Measurements from ENCODE around the gene OPN1MW. TPM values are rescaled to one million over a fixed set of nuclear protein-coding genes. Genes with fewer than 3 reads are reported as not detected.
"Not testable (repeated sequence)": the region's sequence is repeated elsewhere in the genome, so short reads cannot be mapped to it uniquely, and the experiment has no call there.

OPN1MW gene
- total RNA-seq, 1 donor from 2014 or later = not detected

DNA sequence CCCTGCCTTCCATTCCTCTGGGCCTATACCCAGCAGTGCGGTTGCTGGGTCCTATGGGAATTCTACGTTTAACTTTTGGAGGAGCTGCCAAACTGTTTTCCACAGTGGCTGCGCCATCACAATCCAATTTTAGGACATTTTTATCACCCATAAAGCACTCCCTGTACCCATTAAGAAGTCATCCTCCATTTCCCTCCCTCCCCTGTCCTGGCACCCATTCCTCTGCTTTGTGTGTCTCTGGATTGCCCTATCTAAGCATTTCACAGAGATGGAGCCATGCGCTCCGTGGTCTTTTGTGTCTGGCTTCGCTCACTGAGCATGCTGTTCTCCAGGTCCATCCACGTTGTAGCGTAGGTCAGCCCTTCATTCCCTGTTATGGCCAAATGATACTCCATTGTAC is 40.0 kb upstream of the OPN1MW start:
- TF ChIP-seq, protein P1, sequence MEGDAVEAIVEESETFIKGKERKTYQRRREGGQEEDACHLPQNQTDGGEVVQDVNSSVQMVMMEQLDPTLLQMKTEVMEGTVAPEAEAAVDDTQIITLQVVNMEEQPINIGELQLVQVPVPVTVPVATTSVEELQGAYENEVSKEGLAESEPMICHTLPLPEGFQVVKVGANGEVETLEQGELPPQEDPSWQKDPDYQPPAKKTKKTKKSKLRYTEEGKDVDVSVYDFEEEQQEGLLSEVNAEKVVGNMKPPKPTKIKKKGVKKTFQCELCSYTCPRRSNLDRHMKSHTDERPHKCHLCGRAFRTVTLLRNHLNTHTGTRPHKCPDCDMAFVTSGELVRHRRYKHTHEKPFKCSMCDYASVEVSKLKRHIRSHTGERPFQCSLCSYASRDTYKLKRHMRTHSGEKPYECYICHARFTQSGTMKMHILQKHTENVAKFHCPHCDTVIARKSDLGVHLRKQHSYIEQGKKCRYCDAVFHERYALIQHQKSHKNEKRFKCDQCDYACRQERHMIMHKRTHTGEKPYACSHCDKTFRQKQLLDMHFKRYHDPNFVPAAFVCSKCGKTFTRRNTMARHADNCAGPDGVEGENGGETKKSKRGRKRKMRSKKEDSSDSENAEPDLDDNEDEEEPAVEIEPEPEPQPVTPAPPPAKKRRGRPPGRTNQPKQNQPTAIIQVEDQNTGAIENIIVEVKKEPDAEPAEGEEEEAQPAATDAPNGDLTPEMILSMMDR (conservative IDR thresholded peaks at IDR 0.05) = no peak
- DNase-seq (ENCODE audit: extremely low spot score, unreplicated experiment) = no peak
- Mint-ChIP-seq H3K9me3 (no peaks in the 10 kb centered on the region), H3K27me3 (peaks cover 2% of the 10 kb centered on the region), H3K4me3 (no peak overlapping the region), H3K4me1 (ENCODE audit: unreplicated experiment) (no peaks in the 10 kb centered on the region), H3K36me3 (no peaks in the 10 kb centered on the region), H3K27ac (no peak overlapping the region)

DNA sequence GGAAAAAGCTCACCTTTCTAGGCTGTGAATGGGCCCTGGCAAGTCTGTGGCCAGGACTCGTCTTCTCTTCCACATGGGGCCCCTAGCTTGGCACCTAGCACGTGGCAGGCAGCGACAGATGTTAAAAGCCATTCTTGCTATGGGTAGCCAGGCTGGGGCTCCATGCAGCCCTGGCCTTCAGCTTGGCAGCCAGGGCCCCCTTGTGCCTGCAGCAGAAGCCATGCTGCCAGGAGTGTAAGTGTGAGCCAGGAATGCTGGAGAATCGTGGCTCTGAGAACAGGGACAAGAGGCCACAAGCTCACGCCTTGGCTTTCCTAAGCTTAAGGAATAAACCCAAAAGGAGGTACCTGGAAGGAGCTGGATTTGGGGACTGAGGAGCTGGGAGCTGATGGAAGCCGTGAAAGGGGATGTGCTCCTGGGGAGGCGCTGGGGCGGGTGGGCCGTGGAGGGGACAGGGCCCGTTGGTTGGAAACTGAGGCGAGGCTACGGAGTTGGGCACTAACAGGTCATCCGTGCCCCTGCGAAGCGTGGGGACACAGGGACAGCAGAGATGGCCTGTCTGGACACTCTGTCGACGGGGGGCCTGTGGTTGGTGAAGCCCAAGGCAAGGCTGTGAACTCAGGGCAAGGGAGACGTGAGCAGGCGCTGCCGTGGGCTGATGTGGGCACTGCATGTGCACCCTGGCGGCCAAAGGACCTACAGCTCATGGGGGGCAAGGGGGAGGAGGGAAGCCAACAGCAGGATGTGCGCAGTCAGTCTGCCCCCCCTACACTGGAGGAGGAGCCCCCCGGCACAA is 39.2 kb upstream of the OPN1MW start:
- no peak for DNase-seq (ENCODE audit: extremely low spot score, unreplicated experiment)
- TF ChIP-seq, protein P1 (conservative IDR thresholded peaks at IDR 0.05) = no peak
- H3K36me3 Mint-ChIP-seq = no peaks in the 10 kb centered on the region
- H3K4me3 Mint-ChIP-seq = no peak overlapping the region
- no peaks in the 10 kb centered on the region for H3K4me1 Mint-ChIP-seq (ENCODE audit: unreplicated experiment)
- peaks cover 2% of the 10 kb centered on the region for H3K27me3 Mint-ChIP-seq
- no peak overlapping the region for H3K27ac Mint-ChIP-seq
- no peaks in the 10 kb centered on the region for H3K9me3 Mint-ChIP-seq

DNA sequence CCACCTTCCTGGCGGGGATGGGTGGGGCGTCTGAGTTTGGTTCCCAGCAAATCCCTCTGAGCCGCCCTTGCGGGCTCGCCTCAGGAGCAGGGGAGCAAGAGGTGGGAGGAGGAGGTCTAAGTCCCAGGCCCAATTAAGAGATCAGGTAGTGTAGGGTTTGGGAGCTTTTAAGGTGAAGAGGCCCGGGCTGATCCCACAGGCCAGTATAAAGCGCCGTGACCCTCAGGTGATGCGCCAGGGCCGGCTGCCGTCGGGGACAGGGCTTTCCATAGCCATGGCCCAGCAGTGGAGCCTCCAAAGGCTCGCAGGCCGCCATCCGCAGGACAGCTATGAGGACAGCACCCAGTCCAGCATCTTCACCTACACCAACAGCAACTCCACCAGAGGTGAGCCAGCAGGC is 38.4 kb upstream of the OPN1MW start, which contains the start of gene OPN1LW:
TSS of gene OPN1LW (plus strand) at position 234 of the 400 bp plus-strand sequence. CDS start at position 275, 41 bp downstream.
- not testable (repeated sequence) for H3K36me3 Mint-ChIP-seq; H3K9me3 Mint-ChIP-seq; H3K27ac Mint-ChIP-seq; DNase-seq (ENCODE audit: extremely low spot score, unreplicated experiment); H3K4me1 Mint-ChIP-seq (ENCODE audit: unreplicated experiment); H3K4me3 Mint-ChIP-seq; H3K27me3 Mint-ChIP-seq

DNA sequence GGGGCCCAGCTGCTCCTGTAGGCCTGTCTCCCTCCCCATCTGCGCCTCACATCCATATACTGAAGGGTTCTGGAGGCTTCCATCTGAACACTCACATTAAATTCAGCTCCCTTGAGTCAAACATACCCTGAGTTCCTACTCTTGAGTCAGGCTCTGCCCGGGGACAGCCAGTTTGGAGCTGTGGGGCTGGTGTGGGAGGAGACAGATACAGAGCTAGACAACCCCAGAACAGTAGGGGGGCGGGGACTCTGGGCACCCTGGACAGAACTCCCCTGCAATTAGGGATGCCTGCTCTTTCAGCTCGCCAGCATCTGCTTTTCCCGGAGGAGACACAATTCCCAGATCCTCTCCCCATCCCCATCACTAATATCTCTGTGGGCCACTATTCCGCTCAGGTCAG is 31.4 kb upstream of the OPN1MW start:
- H3K36me3 Mint-ChIP-seq; H3K4me3 Mint-ChIP-seq; H3K27ac Mint-ChIP-seq; H3K27me3 Mint-ChIP-seq; H3K4me1 Mint-ChIP-seq (ENCODE audit: unreplicated experiment); DNase-seq (ENCODE audit: extremely low spot score, unreplicated experiment); H3K9me3 Mint-ChIP-seq: not testable (repeated sequence)

DNA sequence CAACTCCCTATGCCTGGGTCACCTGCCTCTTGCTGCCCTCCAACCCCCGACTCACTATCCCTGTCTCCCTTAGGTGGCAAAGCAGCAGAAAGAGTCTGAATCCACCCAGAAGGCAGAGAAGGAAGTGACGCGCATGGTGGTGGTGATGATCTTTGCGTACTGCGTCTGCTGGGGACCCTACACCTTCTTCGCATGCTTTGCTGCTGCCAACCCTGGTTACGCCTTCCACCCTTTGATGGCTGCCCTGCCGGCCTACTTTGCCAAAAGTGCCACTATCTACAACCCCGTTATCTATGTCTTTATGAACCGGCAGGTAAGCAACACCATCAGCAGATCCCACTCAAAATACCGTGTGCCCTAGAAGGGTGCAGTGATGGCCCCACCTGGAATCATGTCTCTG is 26.2 kb upstream of the OPN1MW start:
- H3K9me3 Mint-ChIP-seq; H3K36me3 Mint-ChIP-seq; H3K4me3 Mint-ChIP-seq; H3K27me3 Mint-ChIP-seq; H3K4me1 Mint-ChIP-seq (ENCODE audit: unreplicated experiment); H3K27ac Mint-ChIP-seq; DNase-seq (ENCODE audit: extremely low spot score, unreplicated experiment): not testable (repeated sequence)

DNA sequence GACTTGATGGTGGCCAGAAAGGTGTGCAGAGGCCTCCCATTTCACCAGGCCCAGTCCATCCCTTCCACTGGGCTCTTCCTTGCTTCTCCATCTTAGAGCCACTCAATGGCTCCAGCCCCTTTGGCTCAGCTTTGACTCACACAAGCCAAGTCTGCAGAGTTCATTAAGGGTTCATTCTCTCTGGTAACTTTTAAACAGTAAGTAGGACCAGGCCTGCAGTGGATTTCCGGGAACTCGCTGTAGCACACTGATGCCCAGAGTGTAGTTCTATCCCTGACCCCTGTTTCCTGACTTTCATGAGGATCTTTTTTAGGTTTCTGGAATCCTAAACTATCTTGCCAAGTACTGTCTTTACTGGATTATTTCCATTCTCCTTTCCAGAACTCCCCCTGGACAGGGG is 25.2 kb upstream of the OPN1MW start:
- not testable (repeated sequence) for H3K27ac Mint-ChIP-seq; H3K27me3 Mint-ChIP-seq; H3K36me3 Mint-ChIP-seq; H3K4me1 Mint-ChIP-seq (ENCODE audit: unreplicated experiment); DNase-seq (ENCODE audit: extremely low spot score, unreplicated experiment); H3K4me3 Mint-ChIP-seq; H3K9me3 Mint-ChIP-seq

DNA sequence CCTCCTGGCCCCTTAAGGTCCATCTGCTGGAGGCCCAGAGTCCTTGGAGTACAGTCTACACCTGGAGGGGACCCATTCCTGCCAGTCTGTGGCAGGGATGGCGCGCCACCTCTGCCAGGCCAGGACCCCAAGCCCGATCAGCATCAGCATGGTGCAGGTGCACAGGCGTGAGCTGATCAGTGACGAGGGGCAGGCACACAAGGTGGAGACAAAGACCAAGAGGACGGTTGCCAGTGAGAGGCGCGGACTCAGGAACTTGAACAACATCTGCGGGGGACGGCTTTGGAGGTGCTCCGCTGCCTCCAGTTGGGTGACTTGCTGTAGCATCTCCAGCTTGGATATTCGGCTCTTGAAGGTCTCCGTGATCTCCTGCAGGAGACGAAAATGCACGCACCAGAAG is 23.1 kb upstream of the OPN1MW start:
- DNase-seq (ENCODE audit: extremely low spot score, unreplicated experiment); H3K27ac Mint-ChIP-seq; H3K4me3 Mint-ChIP-seq; H3K36me3 Mint-ChIP-seq; H3K27me3 Mint-ChIP-seq; H3K9me3 Mint-ChIP-seq; H3K4me1 Mint-ChIP-seq (ENCODE audit: unreplicated experiment): not testable (repeated sequence)

DNA sequence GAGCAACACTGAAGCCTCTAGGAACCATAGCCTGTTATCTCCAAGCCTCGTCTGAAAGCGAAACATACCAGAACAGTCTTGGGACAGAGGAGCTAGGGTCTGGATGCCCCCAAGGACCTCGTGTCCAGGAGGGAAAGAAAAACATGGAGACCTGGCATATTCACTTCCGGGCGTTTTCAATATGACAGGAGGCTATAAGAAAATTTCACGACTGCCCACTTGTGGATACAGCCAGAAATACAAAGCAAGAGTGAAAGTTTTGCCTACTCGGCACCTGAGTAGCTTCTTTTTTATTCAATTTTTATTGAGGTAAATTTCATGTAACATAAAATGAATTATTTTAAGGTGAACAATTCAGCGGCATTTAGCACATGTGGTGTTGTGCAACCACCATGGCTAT is 17.5 kb upstream of the OPN1MW start:
- not testable (repeated sequence) for H3K4me3 Mint-ChIP-seq; DNase-seq (ENCODE audit: extremely low spot score, unreplicated experiment); H3K27ac Mint-ChIP-seq; H3K27me3 Mint-ChIP-seq; H3K36me3 Mint-ChIP-seq; H3K9me3 Mint-ChIP-seq; H3K4me1 Mint-ChIP-seq (ENCODE audit: unreplicated experiment)

DNA sequence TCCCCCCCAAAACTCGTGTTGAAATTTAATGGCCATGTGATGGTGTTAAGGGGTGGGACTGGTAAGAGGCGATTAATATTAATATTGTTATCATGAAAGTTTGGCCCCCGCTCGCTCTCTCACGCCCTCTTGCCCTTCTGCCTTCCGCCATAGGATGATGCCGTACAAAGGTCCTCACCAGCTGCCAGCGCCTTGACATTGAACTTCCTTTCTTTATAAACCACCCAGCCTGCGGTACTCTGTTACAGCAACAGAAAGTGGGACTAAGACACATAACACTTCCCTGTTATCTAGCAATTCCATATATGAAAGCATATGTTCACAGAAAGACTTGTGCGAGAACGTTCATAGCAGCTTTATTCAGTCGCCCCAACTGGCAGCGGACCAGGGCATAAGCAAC is 14.0 kb upstream of the OPN1MW start:
- H3K27ac Mint-ChIP-seq; H3K36me3 Mint-ChIP-seq; H3K27me3 Mint-ChIP-seq; DNase-seq (ENCODE audit: extremely low spot score, unreplicated experiment); H3K4me3 Mint-ChIP-seq; H3K4me1 Mint-ChIP-seq (ENCODE audit: unreplicated experiment); H3K9me3 Mint-ChIP-seq: not testable (repeated sequence)

DNA sequence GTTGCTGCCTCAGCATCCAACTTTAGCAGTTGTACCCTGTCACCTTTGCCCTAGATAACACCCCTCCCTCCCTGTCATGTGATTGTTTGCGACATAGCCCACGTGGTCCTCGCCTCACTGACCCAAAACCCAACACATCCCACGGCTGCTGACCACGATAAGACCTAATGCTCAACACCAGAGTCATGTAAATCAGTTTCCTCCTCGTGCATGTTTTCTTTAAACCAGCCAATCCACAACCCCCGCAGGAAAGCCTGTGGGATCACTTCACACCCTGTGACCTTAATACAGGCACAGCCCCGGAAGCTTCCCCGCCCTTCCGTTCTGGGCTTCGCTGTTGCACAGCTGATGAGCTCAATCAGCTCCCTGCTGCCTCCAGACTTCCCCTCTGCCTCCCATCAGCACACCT is 9.9 kb upstream of the OPN1MW start:
- H3K27ac Mint-ChIP-seq; DNase-seq (ENCODE audit: extremely low spot score, unreplicated experiment); H3K4me3 Mint-ChIP-seq; H3K27me3 Mint-ChIP-seq; H3K36me3 Mint-ChIP-seq; H3K9me3 Mint-ChIP-seq; H3K4me1 Mint-ChIP-seq (ENCODE audit: unreplicated experiment): not testable (repeated sequence)

DNA sequence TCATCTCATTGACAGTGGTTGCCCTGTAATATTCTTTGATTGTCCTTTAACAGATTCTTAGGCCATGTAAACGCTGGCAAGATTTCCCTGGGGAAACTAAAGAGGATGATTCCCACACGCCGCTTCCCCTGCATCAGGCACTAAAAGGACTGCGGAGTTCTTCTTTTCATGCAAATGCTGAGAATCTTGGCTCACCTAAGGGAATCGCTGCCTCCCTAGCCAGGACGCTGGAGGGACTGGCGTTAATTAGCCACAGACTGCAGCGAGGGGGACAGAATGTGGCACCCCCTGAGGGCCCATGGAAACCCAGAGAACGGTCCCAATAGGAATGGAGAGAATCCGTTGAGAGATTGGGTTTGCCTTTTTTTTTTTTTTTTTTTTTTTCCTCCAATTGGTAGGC is 8.0 kb upstream of the OPN1MW start:
- H3K4me3 Mint-ChIP-seq; H3K27me3 Mint-ChIP-seq; DNase-seq (ENCODE audit: extremely low spot score, unreplicated experiment); H3K9me3 Mint-ChIP-seq; H3K27ac Mint-ChIP-seq; H3K36me3 Mint-ChIP-seq; H3K4me1 Mint-ChIP-seq (ENCODE audit: unreplicated experiment): not testable (repeated sequence)

DNA sequence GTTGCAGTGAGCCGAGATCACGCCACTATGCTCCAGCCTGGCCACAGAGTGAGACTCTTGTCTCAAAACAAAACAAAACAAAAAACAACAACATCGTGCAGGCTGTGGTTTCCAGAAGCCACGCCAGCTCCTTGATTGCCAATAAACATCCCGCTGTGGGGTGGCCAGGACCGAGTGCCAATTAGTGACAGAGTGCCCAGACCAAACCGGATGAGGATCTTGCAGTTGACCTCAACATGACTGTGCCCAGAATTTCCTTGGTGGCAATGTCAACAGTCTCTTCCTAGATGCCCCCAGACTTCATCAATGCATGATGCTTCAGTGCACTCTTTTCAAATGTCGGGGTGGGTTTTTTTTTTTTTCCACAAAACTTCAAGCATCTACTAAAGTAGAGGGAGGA is 1.4 kb downstream of the OPN1MW start:
- H3K4me3 Mint-ChIP-seq; H3K9me3 Mint-ChIP-seq; H3K4me1 Mint-ChIP-seq (ENCODE audit: unreplicated experiment); H3K27ac Mint-ChIP-seq; H3K36me3 Mint-ChIP-seq; DNase-seq (ENCODE audit: extremely low spot score, unreplicated experiment); H3K27me3 Mint-ChIP-seq: not testable (repeated sequence)
